NCI-H82 treated with DMSO at 0.1 percent for 48 hours (cell line): ENCODE results near the gene KRTAP5-8.
"Not testable (repeated sequence)": the region's sequence is repeated elsewhere in the genome, so short reads cannot be mapped to it uniquely, and the experiment has no call there.

Source experiments
- DNase-seq: peaks from one replicate; lab custom pipeline; 2025; ENCODE audit not compliant: unreplicated experiment; lab: John Stamatoyannopoulos, UW

The KRTAP5-8 gene

GRCh38 chr11:71537977-71538665 lies at the start of gene KRTAP5-8:
KRTAP5-8 (plus strand) TSS chr11:71538025; CDS start chr11:71538056, 31 bp downstream.
- not testable (repeated sequence) for DNase-seq

- DNase-seq: no peak
Measured at GRCh38 chr11:71488681-71489270, 49.0 kb upstream of the KRTAP5-8 start.

GRCh38 chr11:71489311-71490043 lies 48.3 kb upstream of the KRTAP5-8 start:
- no peak for DNase-seq

- DNase-seq: no peak
Measured at GRCh38 chr11:71490044-71490730, 47.6 kb upstream of the KRTAP5-8 start.

GRCh38 chr11:71490731-71491390 lies 47.0 kb upstream of the KRTAP5-8 start:
- DNase-seq: no peak

GRCh38 chr11:71491531-71491930 lies 46.3 kb upstream of the KRTAP5-8 start:
- no peak for DNase-seq

- DNase-seq: no peak
Measured at GRCh38 chr11:71491940-71492339, 45.9 kb upstream of the KRTAP5-8 start.

- no peak for DNase-seq
Measured at GRCh38 chr11:71495286-71496230, 42.3 kb upstream of the KRTAP5-8 start.

- no peak for DNase-seq
Measured at GRCh38 chr11:71496421-71496820, 41.4 kb upstream of the KRTAP5-8 start.

GRCh38 chr11:71498091-71498490 lies 39.7 kb upstream of the KRTAP5-8 start:
- no peak for DNase-seq

GRCh38 chr11:71499125-71499524 lies 38.7 kb upstream of the KRTAP5-8 start:
- no peak for DNase-seq

- DNase-seq: no peak
Measured at GRCh38 chr11:71499546-71499945, 38.3 kb upstream of the KRTAP5-8 start.

- no peak for DNase-seq
Measured at GRCh38 chr11:71500601-71501021, 37.2 kb upstream of the KRTAP5-8 start.

GRCh38 chr11:71501071-71501985 lies 36.5 kb upstream of the KRTAP5-8 start:
- DNase-seq: no peak

GRCh38 chr11:71502026-71502425 lies 35.8 kb upstream of the KRTAP5-8 start:
- no peak for DNase-seq

- no peak for DNase-seq
Measured at GRCh38 chr11:71502871-71503435, 34.9 kb upstream of the KRTAP5-8 start.

- no peak for DNase-seq
Measured at GRCh38 chr11:71504531-71504930, 33.3 kb upstream of the KRTAP5-8 start.

- DNase-seq: no peak
Measured at GRCh38 chr11:71505001-71505400, 32.8 kb upstream of the KRTAP5-8 start.
